PC-3 (cell line): ENCODE measurements around the gene GNAT2. TPM values are rescaled to one million over a fixed set of nuclear protein-coding genes. Genes with fewer than 3 reads are reported as not detected.

Source experiments
- ATAC-seq: fragments of 200-7000 bp; cut with Tn5 transposase; 2 replicates; pipeline ENCODE4 v1.9.1; 2020; ENCODE audit warnings: mild to moderate bottlenecking, moderate library complexity
- BruUV-seq: library from RNA; stranded (reverse); fragments of 400-500 nt; replicated peaks from 2 replicates; lab custom pipeline; 2021; lab: Mats Ljungman, UMichigan
- CTCF ChIA-PET: fragments of 300-600 bp; sonication (Branson Sonifier 250); formaldehyde crosslinking; loops from one replicate; lab custom pipeline; 2022; ENCODE audit warnings: antibody characterized with exemption; lab: Charles Lee
- POLR2A ChIA-PET: fragments of 300-600 bp; sonication (Branson Sonifier 250); formaldehyde crosslinking; loops from one replicate; lab custom pipeline; 2022; ENCODE audit warnings: antibody characterized with exemption; ENCODE audit not compliant: unreplicated experiment; lab: Charles Lee
- DNase-seq: peaks from one replicate; pipeline ENCODE4 v3.0.0-alpha.2; 2015
- H2AFZ ChIP-seq: fragments of 300-600 bp; sonication (generic); 2 replicates; pipeline ENCODE4 v1.6.0; 2016; ENCODE audit warnings: antibody characterized with exemption, low read length
- H3F3A ChIP-seq: fragments of 300-600 bp; sonication (generic); one replicate; pipeline ENCODE4 v1.6.0; 2017; ENCODE audit warnings: antibody characterized with exemption, low read length, control low read depth, mild to moderate bottlenecking; ENCODE audit not compliant: unreplicated experiment
- H3K27ac ChIP-seq: fragments of 300-600 bp; sonication (generic); 2 replicates; pipeline ENCODE4 v1.5.1; 2016; ENCODE audit warnings: mild to moderate bottlenecking, low read length
- H3K27me3 ChIP-seq: fragments of 300-600 bp; sonication (generic); 2 replicates; pipeline ENCODE4 v1.6.1; 2016; ENCODE audit warnings: low read length, mixed read lengths
- H3K36me3 ChIP-seq: fragments of 300-600 bp; sonication (generic); 2 replicates; pipeline ENCODE4 v1.6.1; 2016; ENCODE audit warnings: low read depth, mixed run types, low read length, mixed read lengths
- H3K4me1 ChIP-seq: fragments of 300-600 bp; sonication (generic); 2 replicates; pipeline ENCODE4 v1.5.1; 2016; ENCODE audit warnings: low read length; ENCODE audit not compliant: insufficient read depth
- H3K4me2 ChIP-seq: fragments of 300-600 bp; sonication (generic); 2 replicates; pipeline ENCODE4 v1.6.0; 2016; ENCODE audit warnings: low read length
- H3K4me3 ChIP-seq: fragments of 300-600 bp; sonication (generic); 2 replicates; pipeline ENCODE4 v1.5.1; 2016; ENCODE audit warnings: mild to moderate bottlenecking, low read length, mixed read lengths
- H3K79me2 ChIP-seq: fragments of 300-600 bp; sonication (generic); 2 replicates; pipeline ENCODE4 v1.6.1; 2017; ENCODE audit warnings: low read length, mixed read lengths
- H3K9ac ChIP-seq: fragments of 300-600 bp; sonication (generic); 2 replicates; pipeline ENCODE4 v1.6.0; 2016; ENCODE audit warnings: mild to moderate bottlenecking, low read length
- H3K9me2 ChIP-seq: fragments of 300-600 bp; sonication (generic); replicated peaks from 2 replicates; pipeline ENCODE4 v1.6.1; 2016; ENCODE audit warnings: mixed run types, low read length, mixed read lengths
- H3K9me3 ChIP-seq: fragments of 300-600 bp; sonication (generic); 2 replicates; pipeline ENCODE4 v1.6.1; 2016; ENCODE audit warnings: low read length, mixed read lengths
- H4K20me1 ChIP-seq: fragments of 300-600 bp; sonication (generic); 2 replicates; pipeline ENCODE4 v1.6.1; 2016; ENCODE audit warnings: low read length, mixed read lengths
- CTCF ChIP-seq: fragments of 300-600 bp; sonication (generic); conservative IDR thresholded peaks from 2 replicates; pipeline ENCODE4 v1.5.1; 2017; ENCODE audit warnings: antibody characterized with exemption, low read depth, mild to moderate bottlenecking, low read length
- EZH2 ChIP-seq: fragments of 300-600 bp; sonication (generic); IDR thresholded peaks from one replicate; pipeline ENCODE4 v1.6.1; 2017; ENCODE audit warnings: antibody characterized with exemption, mild to moderate bottlenecking, low read length; ENCODE audit not compliant: unreplicated experiment
- EZH2phosphoT487 ChIP-seq: fragments of 300-600 bp; sonication (generic); IDR thresholded peaks from 2 replicates; pipeline ENCODE4 v1.6.1; 2018; ENCODE audit warnings: mild to moderate bottlenecking, antibody characterized with exemption, low read length, borderline replicate concordance
- intact Hi-C: fragments of 100-400 bp; cut with micrococcal nuclease; formaldehyde crosslinking; loops from 2 replicates; pipeline ENCODE4 v1.9.0; 2023
- total RNA-seq: library from RNA; depleted of rRNA; stranded (reverse); fragments of >200 nt; gene quantifications from 2 replicates; pipeline ENCODE4 v1.2.3, GENCODE V29; 2014

The GNAT2 gene
- total RNA-seq, 1 experiment from 2014 or later = 0.69 TPM

GRCh38 chr1:109584766-109585165 lies 34.6 kb downstream of the GNAT2 start:
- no peak for ATAC-seq
- Histone ChIP-seq H3K9me3 (no peaks in the 10 kb centered on the region), H3K27ac (no peak overlapping the region), H3F3A (no peaks in the 10 kb centered on the region), H3K4me2 (no peak overlapping the region), H3K4me3 (no peak overlapping the region), H3K27me3 (no peaks in the 10 kb centered on the region), H3K4me1 (no peaks in the 10 kb centered on the region), H3K9ac (no peak overlapping the region), H3K36me3 (peaks cover 50% of the 10 kb centered on the region), H4K20me1 (no peaks in the 10 kb centered on the region), H3K9me2 (no peaks in the 10 kb centered on the region), H3K79me2 (no peaks in the 10 kb centered on the region), H2AFZ (no peak overlapping the region)
- no peak for DNase-seq
- intact Hi-C loops = no loop called here
- TF ChIP-seq EZH2 (no peak), EZH2phosphoT487 (no peak), CTCF (no peak)
- CTCF ChIA-PET = no interaction called here
- POLR2A ChIA-PET = no interaction called here
- no TSS peak for BruUV-seq

DNA sequence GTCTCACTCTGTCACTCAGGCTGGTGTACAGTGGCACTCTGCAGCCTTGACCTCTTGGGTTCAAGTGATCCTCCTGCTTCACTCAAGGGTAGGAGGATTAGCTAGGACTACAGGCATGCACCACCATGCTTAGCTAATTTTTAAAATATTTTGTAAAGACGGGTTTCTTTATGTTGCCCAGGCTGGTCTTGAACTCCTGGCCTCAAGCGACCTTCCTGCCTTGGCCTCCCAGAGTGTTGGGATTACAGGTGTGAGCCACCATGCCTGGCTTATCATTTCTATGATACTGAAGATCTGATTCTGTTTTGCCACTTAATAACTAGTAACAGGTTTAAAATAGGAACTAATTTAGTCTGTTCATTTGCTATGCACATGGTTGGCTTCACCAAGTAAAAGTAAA lies 37.4 kb downstream of the GNAT2 start:
- Histone ChIP-seq H3F3A (no peaks in the 10 kb centered on the region), H3K36me3 (peaks cover 43% of the 10 kb centered on the region), H3K9ac (no peak overlapping the region), H3K4me2 (no peak overlapping the region), H3K27ac (no peak overlapping the region), H3K79me2 (no peaks in the 10 kb centered on the region), H2AFZ (no peak overlapping the region), H3K27me3 (no peaks in the 10 kb centered on the region), H3K4me3 (no peak overlapping the region), H3K9me2 (no peaks in the 10 kb centered on the region), H3K9me3 (no peaks in the 10 kb centered on the region), H4K20me1 (no peaks in the 10 kb centered on the region), H3K4me1 (no peaks in the 10 kb centered on the region)
- POLR2A ChIA-PET = no interaction called here
- no TSS peak for BruUV-seq
- TF ChIP-seq EZH2phosphoT487 (no peak), CTCF (no peak), EZH2 (no peak)
- CTCF ChIA-PET = no interaction called here
- DNase-seq = no peak
- ATAC-seq = no peak
- intact Hi-C loops = no loop called here

DNA sequence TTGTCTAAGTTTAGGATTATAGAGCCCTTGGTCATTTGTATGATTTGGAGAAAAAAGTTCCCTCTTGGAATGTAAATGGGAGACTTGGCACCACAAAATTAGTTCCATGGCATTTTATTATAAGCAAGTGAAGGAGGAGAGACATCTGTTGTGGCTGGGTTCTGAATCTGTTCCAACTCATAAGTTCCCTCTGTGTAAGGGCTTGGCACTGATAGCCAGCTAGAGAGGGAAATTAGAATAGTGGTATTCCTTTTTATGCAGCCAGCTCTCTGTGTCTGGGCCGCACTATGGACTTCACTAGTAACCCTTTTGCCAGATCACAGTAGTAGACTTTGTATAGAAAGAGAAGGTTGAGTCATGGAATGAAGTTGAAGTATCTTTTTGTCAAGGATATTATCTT lies 39.9 kb downstream of the GNAT2 start:
- H4K20me1 ChIP-seq = no peaks in the 10 kb centered on the region
- no peak for ATAC-seq
- intact Hi-C loops = no loop called here
- H3K27me3 ChIP-seq = no peaks in the 10 kb centered on the region
- H3K79me2 ChIP-seq = no peaks in the 10 kb centered on the region
- H3F3A ChIP-seq = no peaks in the 10 kb centered on the region
- no TSS peak for BruUV-seq
- TF ChIP-seq EZH2 (no peak), EZH2phosphoT487 (no peak), CTCF (no peak)
- H3K9me2 ChIP-seq = no peaks in the 10 kb centered on the region
- ChIA-PET POLR2A (no interaction called here), CTCF (no interaction called here)
- no peak overlapping the region for H2AFZ ChIP-seq
- H3K4me3 ChIP-seq = no peak overlapping the region
- H3K36me3 ChIP-seq = peaks cover 26% of the 10 kb centered on the region
- H3K4me1 ChIP-seq = no peaks in the 10 kb centered on the region
- H3K9ac ChIP-seq = no peak overlapping the region
- no peaks in the 10 kb centered on the region for H3K9me3 ChIP-seq
- no peak for DNase-seq
- no peak overlapping the region for H3K27ac ChIP-seq
- no peak overlapping the region for H3K4me2 ChIP-seq
